Fibroblast of mammary gland (primary cell): Measurements from ENCODE around the gene ATG9A.
A peak's percentile ranks its signal among the peaks of the same experiment; 100 is the strongest.

ENCODE experiments used
- DNase-seq: peaks from one replicate; pipeline ENCODE4 v3.0.0-alpha.2; 2010; ENCODE audit warnings: low read depth
- H3K4me3 ChIP-seq: 2 replicates; pipeline ENCODE4 v1.5.1; 2011; ENCODE audit warnings: low read depth, mild to moderate bottlenecking, low read length, moderate library complexity; ENCODE audit not compliant: control insufficient read depth
- CTCF ChIP-seq: conservative IDR thresholded peaks from 2 replicates; pipeline ENCODE4 v1.5.1; 2011; ENCODE audit warnings: low read depth, low read length, inconsistent platforms; ENCODE audit not compliant: control insufficient read depth, insufficient read depth

ATG9A gene

GRCh38 chr2:219229305-219230058 is at the start of gene ATG9A, which contains the start of gene ANKZF1:
ATG9A (minus strand) TSS chr2:219229636; CDS start chr2:219228024, 1,612 bp downstream.
ANKZF1 (plus strand) TSS chr2:219229806; CDS start chr2:219230258, 452 bp downstream.
- peak; percentile 98 for DNase-seq
- peak within 1 kb of the TSS; percentile 97 for H3K4me3 ChIP-seq
- no peak for TF ChIP-seq CTCF

- no peak overlapping the region for H3K4me3 ChIP-seq
- DNase-seq, result no peak
- TF ChIP-seq CTCF, result no peak
Measured at GRCh38 chr2:219278655-219279150, 49.3 kb upstream of the ATG9A start.

GRCh38 chr2:219277703-219278654 is 48.5 kb upstream of the ATG9A start:
- DNase-seq, result peak; percentile 80
- H3K4me3 ChIP-seq, result no peak overlapping the region
- TF ChIP-seq CTCF, result peak; percentile 94

GRCh38 chr2:219274361-219274921 is 45.0 kb upstream of the ATG9A start:
- TF ChIP-seq CTCF, result no peak
- no peak overlapping the region for H3K4me3 ChIP-seq
- DNase-seq, result peak; percentile 61

GRCh38 chr2:219273937-219274336 is 44.5 kb upstream of the ATG9A start:
- H3K4me3 ChIP-seq, result no peak overlapping the region
- no peak for DNase-seq
- TF ChIP-seq CTCF, result no peak

GRCh38 chr2:219272995-219273394 is 43.6 kb upstream of the ATG9A start:
- no peak for TF ChIP-seq CTCF
- H3K4me3 ChIP-seq, result no peak overlapping the region
- DNase-seq, result no peak
